ENCODE results near the gene PRICKLE4.

Gene PRICKLE4

GRCh38 chr6:41755895-41756294 is 24.7 kb upstream of the PRICKLE4 start:
- Histone ChIP-seq H3K79me2 (no peaks in the 10 kb centered on the region), H3K27ac (no peak overlapping the region), H3K36me3 (ENCODE audit: control insufficient read depth, insufficient read depth, low read length) (no peaks in the 10 kb centered on the region), H3K9me3 (ENCODE audit: control insufficient read depth, low read length) (no peaks in the 10 kb centered on the region), H3K4me3 (ENCODE audit: low read depth, low read length) (no peak overlapping the region), H3K4me2 (ENCODE audit: low read length) (no peak overlapping the region), H3K9ac (no peak overlapping the region), H3K27me3 (ENCODE audit: control insufficient read depth, insufficient read depth, low read length) (no peaks in the 10 kb centered on the region), H3K4me1 (no peaks in the 10 kb centered on the region), H2AFZ (no peak overlapping the region)
- TF ChIP-seq CTCF (IDR thresholded peaks at IDR 0.05), result no peak

- Histone ChIP-seq H3K4me3 (ENCODE audit: low read depth, low read length) (no peak overlapping the region), H3K27ac (no peak overlapping the region), H3K9ac (no peak overlapping the region), H3K27me3 (ENCODE audit: control insufficient read depth, insufficient read depth, low read length) (no peaks in the 10 kb centered on the region), H3K4me2 (ENCODE audit: low read length) (no peak overlapping the region), H3K9me3 (ENCODE audit: control insufficient read depth, low read length) (no peaks in the 10 kb centered on the region), H3K4me1 (no peaks in the 10 kb centered on the region), H3K79me2 (no peaks in the 10 kb centered on the region), H2AFZ (no peak overlapping the region), H3K36me3 (ENCODE audit: control insufficient read depth, insufficient read depth, low read length) (no peaks in the 10 kb centered on the region)
- no peak for TF ChIP-seq CTCF (IDR thresholded peaks at IDR 0.05)
These were observed 24.2 kb upstream of the PRICKLE4 start for GRCh38 chr6:41756354-41756753.

- Histone ChIP-seq H2AFZ (no peak overlapping the region), H3K4me3 (ENCODE audit: low read depth, low read length) (no peak overlapping the region), H3K36me3 (ENCODE audit: control insufficient read depth, insufficient read depth, low read length) (no peaks in the 10 kb centered on the region), H3K4me1 (no peaks in the 10 kb centered on the region), H3K9ac (no peak overlapping the region), H3K27me3 (ENCODE audit: control insufficient read depth, insufficient read depth, low read length) (no peaks in the 10 kb centered on the region), H3K4me2 (ENCODE audit: low read length) (no peak overlapping the region), H3K27ac (no peak overlapping the region), H3K79me2 (no peaks in the 10 kb centered on the region), H3K9me3 (ENCODE audit: control insufficient read depth, low read length) (no peaks in the 10 kb centered on the region)
- no peak for TF ChIP-seq CTCF (IDR thresholded peaks at IDR 0.05)
These were observed 23.3 kb upstream of the PRICKLE4 start for GRCh38 chr6:41757271-41757670.

- Histone ChIP-seq H3K27me3 (ENCODE audit: control insufficient read depth, insufficient read depth, low read length) (no peaks in the 10 kb centered on the region), H3K9me3 (ENCODE audit: control insufficient read depth, low read length) (no peaks in the 10 kb centered on the region)
- no peak for TF ChIP-seq CTCF (IDR thresholded peaks at IDR 0.05)
These were observed 22.5 kb upstream of the PRICKLE4 start for GRCh38 chr6:41757931-41758640.

GRCh38 chr6:41758641-41759035 is 21.9 kb upstream of the PRICKLE4 start:
- Histone ChIP-seq H3K27me3 (ENCODE audit: control insufficient read depth, insufficient read depth, low read length) (no peaks in the 10 kb centered on the region), H3K9me3 (ENCODE audit: control insufficient read depth, low read length) (no peaks in the 10 kb centered on the region), H3K79me2 (no peaks in the 10 kb centered on the region), H2AFZ (no peak overlapping the region), H3K4me3 (ENCODE audit: low read depth, low read length) (no peak overlapping the region), H3K4me1 (no peaks in the 10 kb centered on the region), H3K36me3 (ENCODE audit: control insufficient read depth, insufficient read depth, low read length) (no peaks in the 10 kb centered on the region), H3K9ac (no peak overlapping the region), H3K27ac (no peak overlapping the region), H3K4me2 (ENCODE audit: low read length) (no peak overlapping the region)
- no peak for TF ChIP-seq CTCF (IDR thresholded peaks at IDR 0.05)

More at GRCh38 chr6:41757931-41758640, 22.5 kb upstream of the PRICKLE4 start:
- no peaks in the 10 kb centered on the region for H3K4me1 ChIP-seq
- no peaks in the 10 kb centered on the region for H3K79me2 ChIP-seq
- no peaks in the 10 kb centered on the region for H3K36me3 ChIP-seq (ENCODE audit: control insufficient read depth, insufficient read depth, low read length)
- no peak overlapping the region for H3K9ac ChIP-seq
- no peak overlapping the region for H3K27ac ChIP-seq
- no peak overlapping the region for H3K4me2 ChIP-seq (ENCODE audit: low read length)
- no peak overlapping the region for H3K4me3 ChIP-seq (ENCODE audit: low read depth, low read length)
- no peak overlapping the region for H2AFZ ChIP-seq
